ENCODE data around the gene SH3BP5. TPM values are rescaled to one million over a fixed set of nuclear protein-coding genes. Genes with fewer than 3 reads are reported as not detected.

The SH3BP5 gene
- total RNA-seq, 2 experiments from 2014 or later, result 2.0 to 2.4 TPM

DNA sequence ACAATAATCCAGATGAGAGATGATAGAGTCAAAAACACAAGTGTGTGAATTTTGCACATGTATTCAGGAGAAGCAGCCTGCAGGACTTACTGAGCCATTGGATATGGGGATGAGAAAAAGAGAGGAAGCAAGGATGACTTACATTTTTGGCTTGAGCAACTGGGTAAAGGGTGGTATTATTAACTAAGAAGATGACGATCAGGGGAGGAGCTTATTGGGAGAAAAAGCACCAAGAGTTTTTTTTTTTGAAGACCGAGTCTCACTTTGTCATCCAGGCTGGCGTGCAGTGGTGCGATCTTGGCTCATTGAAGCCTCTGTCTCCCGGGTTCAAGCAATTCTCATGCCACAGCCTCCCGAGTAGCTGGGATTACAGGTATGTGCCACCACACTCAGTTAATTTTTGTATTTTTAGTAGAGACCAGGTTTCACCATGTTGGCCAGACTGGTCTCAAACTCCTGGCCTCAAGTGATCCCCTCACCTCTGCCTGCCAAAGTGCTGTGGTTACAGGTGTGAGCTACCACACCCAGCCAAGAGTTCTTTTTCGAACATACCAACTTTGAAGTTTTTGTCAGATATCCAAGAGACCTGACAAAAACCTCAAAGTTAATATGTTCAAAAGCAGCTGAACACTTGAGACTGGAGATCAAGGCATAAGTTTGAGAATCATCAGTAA lies 14.8 kb upstream of the SH3BP5 start:
- H3K9me3 Mint-ChIP-seq, result peaks cover 6% of the 10 kb centered on the region
- TF ChIP-seq CTCF (IDR thresholded peaks at IDR 0.05), result no peak
- no peak overlapping the region for H3K4me3 Mint-ChIP-seq
- ChIA-PET POLR2A (interaction anchor here (1.2 kb wide), 2 partner anchors 8 to 153 kb away, joined by 3 to 4 read pairs; no protein-coding TSS in a partner anchor), CTCF (interaction anchor here (1.0 to 1.5 kb wide), 4 partner anchors 14 to 79 kb away, joined by 3 to 8 read pairs (median 3); partner anchors contain the start of gene SH3BP5)
- peaks cover 28% of the 10 kb centered on the region for H3K4me1 Mint-ChIP-seq (ENCODE audit: low read depth)
- no peaks in the 10 kb centered on the region for H3K27me3 Mint-ChIP-seq
- H3K27ac Mint-ChIP-seq, result no peak overlapping the region
- DNase-seq, result no peak
- intact Hi-C loops (cut with micrococcal nuclease), result no loop called here
- H3K36me3 Mint-ChIP-seq (ENCODE audit: low read depth), result peaks cover under 1% of the 10 kb centered on the region
- no peak for ATAC-seq

DNA sequence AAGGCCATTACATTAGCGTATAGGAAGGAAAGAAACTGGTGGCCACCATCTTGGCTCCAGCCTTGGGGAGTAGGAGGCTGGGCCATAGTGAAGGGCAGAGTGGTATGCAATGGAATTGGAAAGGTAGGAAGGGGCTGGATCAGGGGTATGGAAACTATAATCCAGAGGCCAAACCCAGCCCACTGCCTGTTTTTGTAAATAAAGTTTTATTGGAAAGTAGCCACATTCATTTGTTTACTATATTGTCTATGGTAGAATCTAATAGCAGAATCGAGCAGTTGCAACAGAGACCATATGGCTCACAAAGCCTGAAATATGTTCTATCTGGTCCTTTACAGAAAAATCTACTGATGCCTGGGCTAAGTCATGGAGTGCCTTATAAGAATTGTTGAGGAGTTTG lies 14.1 kb upstream of the SH3BP5 start:
- ATAC-seq (no peak), DNase-seq (no peak)
- CTCF ChIA-PET, result interaction anchor here (2.1 to 2.2 kb wide), 2 partner anchors 14 to 78 kb away, joined by 6 to 9 read pairs; partner anchors contain the start of gene SH3BP5
- Mint-ChIP-seq H3K4me1 (ENCODE audit: low read depth) (peaks cover 28% of the 10 kb centered on the region), H3K4me3 (no peak overlapping the region), H3K36me3 (ENCODE audit: low read depth) (no peaks in the 10 kb centered on the region), H3K27ac (no peak overlapping the region), H3K9me3 (peaks cover 4% of the 10 kb centered on the region), H3K27me3 (no peaks in the 10 kb centered on the region)
- TF ChIP-seq CTCF (IDR thresholded peaks at IDR 0.05), result no peak
- intact Hi-C loops (cut with micrococcal nuclease), result no loop called here
- POLR2A ChIA-PET, result no interaction called here

DNA sequence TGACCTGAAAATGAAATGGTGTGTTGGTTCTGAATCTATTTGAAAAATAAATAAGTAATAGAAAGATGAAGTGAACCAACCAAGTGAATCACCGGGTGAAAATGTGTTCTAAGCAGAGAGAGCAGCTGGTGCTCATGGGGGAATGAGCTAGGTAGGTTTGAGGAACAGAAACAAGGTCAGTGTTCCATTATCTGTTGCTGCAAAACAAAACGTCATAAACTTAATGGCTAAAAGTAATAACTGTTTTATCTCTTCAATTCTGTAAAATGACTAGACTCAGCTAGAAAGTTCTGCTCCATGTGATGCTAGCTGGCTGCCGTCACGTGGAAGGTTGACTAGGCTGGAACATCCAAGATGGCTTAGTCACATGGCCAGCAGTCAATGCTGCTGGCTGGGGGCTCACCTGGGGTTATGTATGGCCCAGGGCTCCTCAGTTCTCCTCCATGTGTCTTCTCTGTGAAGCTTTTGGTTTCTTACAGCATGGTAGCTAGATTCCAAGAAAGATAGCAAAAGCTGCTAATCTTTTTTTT lies 13.3 kb upstream of the SH3BP5 start:
- H3K4me3 Mint-ChIP-seq, result no peak overlapping the region
- TF ChIP-seq CTCF (IDR thresholded peaks at IDR 0.05), result no peak
- POLR2A ChIA-PET, result interaction anchor here (0.7 to 1.4 kb wide), 2 partner anchors 9 to 103 kb away, joined by 3 to 4 read pairs; no protein-coding TSS in a partner anchor
- intact Hi-C loops (cut with micrococcal nuclease), result no loop called here
- H3K4me1 Mint-ChIP-seq (ENCODE audit: low read depth), result peaks cover 28% of the 10 kb centered on the region
- H3K27me3 Mint-ChIP-seq, result no peaks in the 10 kb centered on the region
- H3K36me3 Mint-ChIP-seq (ENCODE audit: low read depth), result no peaks in the 10 kb centered on the region
- ATAC-seq (no peak), DNase-seq (no peak)
- CTCF ChIA-PET, result interaction anchor here (1.3 to 2.2 kb wide), 3 partner anchors 11 to 77 kb away, joined by 3 to 9 read pairs (median 6); partner anchors contain the start of gene SH3BP5
- H3K27ac Mint-ChIP-seq, result no peak overlapping the region
- peaks cover 4% of the 10 kb centered on the region for H3K9me3 Mint-ChIP-seq

DNA sequence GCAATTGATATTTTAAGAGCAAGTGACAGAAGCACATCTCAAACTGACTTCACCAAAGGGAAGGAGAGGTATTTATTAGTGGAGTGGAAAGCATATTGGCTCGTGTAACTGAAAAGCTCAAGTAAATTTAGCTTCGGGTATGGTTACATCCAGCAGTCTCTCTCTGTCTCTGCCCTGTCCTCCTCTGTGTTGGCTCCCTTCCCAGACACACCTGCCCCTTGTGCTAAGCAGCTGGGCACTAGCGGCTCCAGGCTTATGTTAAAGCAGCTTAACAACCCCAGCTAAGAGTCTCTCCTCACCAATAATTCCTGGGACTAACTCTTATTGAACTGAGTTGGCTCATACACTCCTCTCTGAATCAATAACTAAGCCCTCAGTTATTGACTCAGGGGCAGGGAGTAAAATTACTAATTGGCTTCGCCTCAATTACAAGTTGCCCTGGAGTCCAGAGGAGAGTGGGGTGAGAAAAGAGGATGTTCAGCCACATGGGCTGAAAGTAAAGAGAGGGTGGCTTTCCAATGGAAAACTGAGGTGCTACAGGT lies 12.8 kb upstream of the SH3BP5 start:
- POLR2A ChIA-PET, result interaction anchor here (0.7 to 1.4 kb wide), 2 partner anchors 10 to 102 kb away, joined by 3 to 4 read pairs; no protein-coding TSS in a partner anchor
- H3K36me3 Mint-ChIP-seq (ENCODE audit: low read depth), result no peaks in the 10 kb centered on the region
- intact Hi-C loops (cut with micrococcal nuclease), result no loop called here
- peaks cover 4% of the 10 kb centered on the region for H3K9me3 Mint-ChIP-seq
- no peaks in the 10 kb centered on the region for H3K27me3 Mint-ChIP-seq
- no peak overlapping the region for H3K4me3 Mint-ChIP-seq
- no peak for TF ChIP-seq CTCF (IDR thresholded peaks at IDR 0.05)
- CTCF ChIA-PET, result interaction anchor here (1.3 to 2.2 kb wide), 3 partner anchors 11 to 77 kb away, joined by 3 to 9 read pairs (median 6); partner anchors contain the start of gene SH3BP5
- H3K27ac Mint-ChIP-seq, result no peak overlapping the region
- H3K4me1 Mint-ChIP-seq (ENCODE audit: low read depth), result peaks cover 28% of the 10 kb centered on the region
- ATAC-seq (no peak), DNase-seq (no peak)
